ENCODE measurements around the gene IBA57.
A peak's percentile ranks its signal among the peaks of the same experiment; 100 is the strongest.

IBA57 gene

DNA sequence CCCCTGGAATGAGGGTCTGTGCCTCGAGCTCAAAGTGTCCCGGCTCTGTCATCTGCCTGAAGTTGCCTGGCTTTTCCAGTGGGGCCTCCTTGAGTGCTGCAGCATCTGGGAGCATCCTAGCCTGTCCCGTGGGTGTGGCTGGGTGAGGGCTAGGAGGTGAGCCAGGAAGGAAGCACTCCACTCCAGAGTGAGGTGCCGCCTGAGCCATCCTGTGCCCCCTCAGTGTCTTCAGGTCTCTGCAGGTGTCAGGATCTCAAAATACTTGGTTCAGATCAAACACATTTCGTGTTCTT, 11.5 kb downstream of the IBA57 start:
- no peak overlapping the region for H3K27ac ChIP-seq (ENCODE audit: low read depth, low read length)
- WGBS (ENCODE audit: extremely low coverage, insufficient coverage, insufficient read length), result no CpG with 5 or more reads among the region's 5 CpGs
- no peak overlapping the region for H3K4me3 ChIP-seq (ENCODE audit: low read depth, low read length)
- H2AFZ ChIP-seq (ENCODE audit: insufficient read depth, low read length, poor library complexity), result no peak overlapping the region
- no peak overlapping the region for H3K18ac ChIP-seq (ENCODE audit: low read length)
- no peak overlapping the region for H2BK12ac ChIP-seq (ENCODE audit: low read length)
- no peak overlapping the region for H3K14ac ChIP-seq (ENCODE audit: low read length)
- H2BK5ac ChIP-seq (ENCODE audit: low read depth, low read length, poor library complexity), result no peak overlapping the region
- H4K8ac ChIP-seq (ENCODE audit: low read depth, low read length), result no peak overlapping the region
- H4K91ac ChIP-seq (ENCODE audit: low read depth, low read length), result no peak overlapping the region
- H3K23ac ChIP-seq (ENCODE audit: low read length), result no peak overlapping the region
- H3K4me2 ChIP-seq (ENCODE audit: low read length), result no peak overlapping the region
- peaks cover 10% of the 10 kb centered on the region for H3K9me3 ChIP-seq (ENCODE audit: insufficient read depth, low read depth, low read length)
- H2BK120ac ChIP-seq (ENCODE audit: insufficient read depth, low read length, poor library complexity), result no peak overlapping the region
- DNase-seq, result no peak
- peaks cover 0 to 3% of the 10 kb centered on the region in 2 experiments for H3K36me3 ChIP-seq (ENCODE audit: control insufficient read depth in 1 of 2, insufficient read depth in 2 of 2, low read length in 2 of 2)
- no peaks in the 10 kb centered on the region for H3K79me1 ChIP-seq (ENCODE audit: low read length)
- no peaks in the 10 kb centered on the region for H3K27me3 ChIP-seq (ENCODE audit: insufficient read depth, low read length)
- H3K79me2 ChIP-seq (ENCODE audit: control insufficient read depth, insufficient read depth, low read length, poor library complexity), result no peaks in the 10 kb centered on the region
- no peak overlapping the region for H3K4ac ChIP-seq (ENCODE audit: low read depth, low read length)
- H3K9ac ChIP-seq (ENCODE audit: low read length), result no peak overlapping the region
- no peak overlapping the region for H4K12ac ChIP-seq (ENCODE audit: low read depth, low read length)
- H3K4me1 ChIP-seq (ENCODE audit: control insufficient read depth in 1 of 2, insufficient read depth in 2 of 2, low read length in 2 of 2), result peaks cover 0 to 5% of the 10 kb centered on the region in 2 experiments
- H2AK5ac ChIP-seq (ENCODE audit: low read length), result no peak overlapping the region

DNA sequence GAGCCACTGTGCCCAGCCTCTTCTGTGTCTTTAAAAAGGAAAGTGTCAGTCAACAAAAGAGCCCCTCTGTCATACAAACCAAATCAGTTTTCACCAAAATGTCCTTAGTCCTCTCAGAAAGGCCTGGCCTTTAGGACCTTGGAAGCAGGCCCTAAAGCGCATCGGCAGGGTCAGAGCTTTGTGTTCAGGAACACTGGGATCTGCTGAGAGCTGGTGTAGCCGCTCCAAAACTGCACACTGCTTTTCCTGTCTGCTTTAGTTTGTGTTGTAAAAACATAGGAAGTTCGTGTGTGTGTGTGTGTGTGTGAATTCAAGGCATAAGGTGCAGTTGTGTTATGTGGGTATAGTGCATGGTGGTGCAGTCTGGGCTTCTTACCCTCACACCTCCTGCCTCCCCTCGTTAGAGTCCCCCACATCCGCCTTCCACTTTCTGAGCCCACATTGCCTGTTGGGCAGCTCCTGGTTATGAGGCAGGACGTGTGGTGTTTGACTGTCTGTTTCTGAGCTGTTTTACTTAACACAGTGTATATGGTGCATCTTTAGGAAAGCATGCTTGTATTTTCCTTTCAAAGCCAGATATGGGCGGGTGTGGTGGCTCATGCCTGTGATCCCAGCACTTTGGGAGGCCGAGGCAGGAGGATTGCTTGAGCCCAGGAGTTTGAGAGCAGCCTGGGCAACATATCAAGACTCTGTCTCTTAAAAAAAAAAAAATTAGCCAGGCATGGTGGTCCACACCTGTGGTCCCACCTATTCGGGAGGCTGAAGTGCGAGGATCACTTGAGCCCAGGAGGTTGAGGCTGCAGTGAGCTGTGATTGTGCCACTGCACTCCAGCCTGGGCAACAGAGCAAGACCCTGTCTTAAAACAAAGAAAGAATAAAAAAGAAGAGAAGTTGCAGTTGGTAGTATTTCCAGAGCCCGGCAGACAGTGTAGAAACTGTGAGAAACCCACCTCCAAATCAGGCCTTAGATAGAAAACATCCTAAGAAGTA, 12.4 kb downstream of the IBA57 start:
- Histone ChIP-seq H3K79me2 (ENCODE audit: control insufficient read depth, insufficient read depth, low read length, poor library complexity) (no peaks in the 10 kb centered on the region), H2BK120ac (ENCODE audit: insufficient read depth, low read length, poor library complexity) (no peak overlapping the region), H2AK5ac (ENCODE audit: low read length) (no peak overlapping the region), H2BK12ac (ENCODE audit: low read length) (no peak overlapping the region), H3K18ac (ENCODE audit: low read length) (no peak overlapping the region), H3K4me1 (ENCODE audit: control insufficient read depth in 1 of 2, insufficient read depth in 2 of 2, low read length in 2 of 2) (peaks cover 0 to 5% of the 10 kb centered on the region in 2 experiments), H3K4ac (ENCODE audit: low read depth, low read length) (no peak overlapping the region), H3K14ac (ENCODE audit: low read length) (no peak overlapping the region), H3K4me2 (ENCODE audit: low read length) (no peak overlapping the region), H4K8ac (ENCODE audit: low read depth, low read length) (no peak overlapping the region), H3K27ac (ENCODE audit: low read depth, low read length) (no peak overlapping the region), H3K23ac (ENCODE audit: low read length) (no peak overlapping the region), H3K27me3 (ENCODE audit: insufficient read depth, low read length) (no peaks in the 10 kb centered on the region), H2AFZ (ENCODE audit: insufficient read depth, low read length, poor library complexity) (no peak overlapping the region), H3K9me3 (ENCODE audit: insufficient read depth, low read depth, low read length) (peaks cover 6% of the 10 kb centered on the region), H3K36me3 (ENCODE audit: control insufficient read depth in 1 of 2, insufficient read depth in 2 of 2, low read length in 2 of 2) (peaks cover 0 to 3% of the 10 kb centered on the region in 2 experiments), H2BK5ac (ENCODE audit: low read depth, low read length, poor library complexity) (no peak overlapping the region), H4K91ac (ENCODE audit: low read depth, low read length) (no peak overlapping the region), H3K9ac (ENCODE audit: low read length) (no peak overlapping the region), H3K79me1 (ENCODE audit: low read length) (no peaks in the 10 kb centered on the region), H4K12ac (ENCODE audit: low read depth, low read length) (no peak overlapping the region), H3K4me3 (ENCODE audit: low read depth, low read length) (no peak overlapping the region)
- WGBS (ENCODE audit: extremely low coverage, insufficient coverage, insufficient read length), result no CpG with 5 or more reads among the region's 12 CpGs
- DNase-seq, result no peak

DNA sequence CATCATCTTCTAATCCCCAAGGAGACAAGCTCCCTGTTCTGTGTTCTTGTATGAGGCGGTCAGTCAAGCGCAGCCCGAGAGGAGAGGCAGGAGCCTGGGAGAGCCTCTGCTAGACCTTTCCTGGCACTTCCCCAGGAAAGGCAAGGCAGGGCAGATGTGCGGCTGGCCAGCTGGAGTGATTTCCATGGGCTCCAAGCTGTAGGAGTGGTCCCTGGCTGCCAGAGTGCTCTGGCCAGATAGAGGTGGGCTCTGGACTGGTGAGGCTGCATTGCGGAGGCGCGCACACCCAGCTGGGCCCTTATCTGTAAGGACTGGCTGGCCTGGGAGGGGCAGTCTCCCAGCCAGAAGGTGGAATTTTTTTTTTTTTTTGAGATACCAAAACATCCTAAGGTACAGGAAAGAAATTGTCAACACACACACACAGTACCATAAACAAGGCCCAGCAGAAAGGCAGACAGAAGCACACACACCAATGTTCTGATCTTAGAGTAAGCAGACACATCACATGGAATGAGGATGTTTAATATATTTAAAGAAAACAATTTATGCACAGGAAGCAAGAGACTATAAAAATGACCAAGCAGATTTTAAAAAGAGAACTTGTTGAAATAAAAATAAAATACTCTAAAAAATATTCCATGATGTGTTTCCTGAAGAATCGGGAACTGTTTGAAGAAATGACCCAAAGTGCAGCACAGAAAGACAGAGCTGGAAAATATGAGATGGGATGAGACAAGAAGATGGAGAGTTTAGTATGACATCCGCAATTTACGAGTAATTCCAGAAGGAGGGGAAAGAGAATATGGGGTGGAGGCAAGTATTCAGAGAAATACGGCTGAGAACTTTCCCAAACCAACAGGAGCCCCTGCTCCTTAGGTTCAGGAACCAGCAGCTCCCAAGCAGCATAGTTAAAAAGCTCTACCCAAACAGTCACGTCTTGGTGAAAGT, 13.4 kb downstream of the IBA57 start:
- H2BK12ac ChIP-seq (ENCODE audit: low read length), result no peak overlapping the region
- H4K91ac ChIP-seq (ENCODE audit: low read depth, low read length), result no peak overlapping the region
- H3K27me3 ChIP-seq (ENCODE audit: insufficient read depth, low read length), result no peaks in the 10 kb centered on the region
- no CpG with 5 or more reads among the region's 12 CpGs for WGBS (ENCODE audit: extremely low coverage, insufficient coverage, insufficient read length)
- no peak overlapping the region for H2BK120ac ChIP-seq (ENCODE audit: insufficient read depth, low read length, poor library complexity)
- H3K4me1 ChIP-seq (ENCODE audit: control insufficient read depth in 1 of 2, insufficient read depth in 2 of 2, low read length in 2 of 2), result no peaks in the 10 kb centered on the region
- peaks cover 2% of the 10 kb centered on the region for H3K9me3 ChIP-seq (ENCODE audit: insufficient read depth, low read depth, low read length)
- no peak overlapping the region for H2AFZ ChIP-seq (ENCODE audit: insufficient read depth, low read length, poor library complexity)
- H4K8ac ChIP-seq (ENCODE audit: low read depth, low read length), result no peak overlapping the region
- no peak overlapping the region for H2BK5ac ChIP-seq (ENCODE audit: low read depth, low read length, poor library complexity)
- H3K27ac ChIP-seq (ENCODE audit: low read depth, low read length), result no peak overlapping the region
- H3K4me3 ChIP-seq (ENCODE audit: low read depth, low read length), result no peak overlapping the region
- H3K79me2 ChIP-seq (ENCODE audit: control insufficient read depth, insufficient read depth, low read length, poor library complexity), result no peaks in the 10 kb centered on the region
- no peaks in the 10 kb centered on the region for H3K79me1 ChIP-seq (ENCODE audit: low read length)
- no peak overlapping the region for H3K14ac ChIP-seq (ENCODE audit: low read length)
- no peak overlapping the region for H3K9ac ChIP-seq (ENCODE audit: low read length)
- no peak overlapping the region for H4K12ac ChIP-seq (ENCODE audit: low read depth, low read length)
- H3K18ac ChIP-seq (ENCODE audit: low read length), result no peak overlapping the region
- no peak overlapping the region for H3K4me2 ChIP-seq (ENCODE audit: low read length)
- DNase-seq, result no peak
- H3K36me3 ChIP-seq (ENCODE audit: control insufficient read depth in 1 of 2, insufficient read depth in 2 of 2, low read length in 2 of 2), result peaks cover 0 to 3% of the 10 kb centered on the region in 2 experiments
- H3K23ac ChIP-seq (ENCODE audit: low read length), result no peak overlapping the region
- H3K4ac ChIP-seq (ENCODE audit: low read depth, low read length), result no peak overlapping the region
- no peak overlapping the region for H2AK5ac ChIP-seq (ENCODE audit: low read length)

DNA sequence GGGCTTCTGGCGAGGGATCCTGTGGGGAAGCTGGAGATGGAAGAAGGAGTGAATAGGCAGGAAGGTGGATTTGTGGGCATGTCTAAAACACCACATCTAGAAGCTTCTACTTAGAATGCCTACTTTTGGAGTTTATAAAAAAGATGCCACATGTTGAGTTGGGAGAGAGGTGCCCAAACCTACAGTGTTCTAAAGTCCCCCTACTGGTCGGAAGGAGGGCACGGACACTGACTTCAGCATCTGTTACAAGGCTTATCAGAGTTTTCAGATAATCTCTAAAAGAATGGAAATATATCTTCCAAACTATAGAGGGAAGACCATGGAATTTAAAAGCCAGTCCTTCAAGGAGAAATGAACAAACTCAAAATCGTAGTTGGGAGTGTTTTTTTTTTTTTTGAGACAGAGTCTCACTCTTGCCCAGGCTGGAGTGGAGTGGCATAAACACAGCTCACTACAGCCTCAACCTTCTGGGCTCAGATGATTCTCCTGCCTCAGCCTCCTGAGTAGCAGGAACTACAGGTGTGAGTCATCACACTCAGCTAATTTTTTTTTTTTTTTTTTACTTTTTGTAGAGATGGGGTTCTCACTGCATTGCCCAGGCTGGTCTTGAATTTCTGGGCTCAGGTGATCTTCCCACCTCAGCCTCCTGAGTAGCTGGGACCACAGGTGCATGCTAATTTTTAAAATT, 14.8 kb downstream of the IBA57 start:
- Histone ChIP-seq H3K9ac (ENCODE audit: low read length) (no peak overlapping the region), H3K18ac (ENCODE audit: low read length) (no peak overlapping the region), H4K12ac (ENCODE audit: low read depth, low read length) (no peak overlapping the region), H3K4me2 (ENCODE audit: low read length) (no peak overlapping the region), H3K79me2 (ENCODE audit: control insufficient read depth, insufficient read depth, low read length, poor library complexity) (no peaks in the 10 kb centered on the region), H4K91ac (ENCODE audit: low read depth, low read length) (no peak overlapping the region), H3K4me3 (ENCODE audit: low read depth, low read length) (no peak overlapping the region), H2BK12ac (ENCODE audit: low read length) (no peak overlapping the region), H3K4ac (ENCODE audit: low read depth, low read length) (no peak overlapping the region), H3K4me1 (ENCODE audit: control insufficient read depth in 1 of 2, insufficient read depth in 2 of 2, low read length in 2 of 2) (no peaks in the 10 kb centered on the region), H2AFZ (ENCODE audit: insufficient read depth, low read length, poor library complexity) (no peak overlapping the region), H3K36me3 (ENCODE audit: control insufficient read depth in 1 of 2, insufficient read depth in 2 of 2, low read length in 2 of 2) (no peaks in the 10 kb centered on the region), H2BK5ac (ENCODE audit: low read depth, low read length, poor library complexity) (no peak overlapping the region), H3K14ac (ENCODE audit: low read length) (no peak overlapping the region), H2AK5ac (ENCODE audit: low read length) (no peak overlapping the region), H3K23ac (ENCODE audit: low read length) (no peak overlapping the region), H3K9me3 (ENCODE audit: insufficient read depth, low read depth, low read length) (no peaks in the 10 kb centered on the region), H4K8ac (ENCODE audit: low read depth, low read length) (no peak overlapping the region), H3K27me3 (ENCODE audit: insufficient read depth, low read length) (no peaks in the 10 kb centered on the region), H3K79me1 (ENCODE audit: low read length) (no peaks in the 10 kb centered on the region), H2BK120ac (ENCODE audit: insufficient read depth, low read length, poor library complexity) (no peak overlapping the region), H3K27ac (ENCODE audit: low read depth, low read length) (no peak overlapping the region)
- WGBS (ENCODE audit: extremely low coverage, insufficient coverage, insufficient read length), result no CpG with 5 or more reads among the region's 4 CpGs
- DNase-seq, result peak in 1 of 2 donors; percentile 21
